ENCODE data around the gene LRRC32. TPM values are rescaled to one million over a fixed set of nuclear protein-coding genes. Genes with fewer than 3 reads are reported as not detected.

Gene LRRC32
- total RNA-seq, 1 experiment from 2014 or later, result not detected

- H3K36me3 ChIP-seq (ENCODE audit: low read depth, low read length), result no peaks in the 10 kb centered on the region
- CTCF ChIA-PET, result no interaction called here
- no TSS peak for BruUV-seq (replicated peaks)
Measured at GRCh38 chr11:76700177-76701100, 29.9 kb upstream of the LRRC32 start.

GRCh38 chr11:76699451-76700091, 29.0 kb upstream of the LRRC32 start:
- ATAC-seq (no peak), DNase-seq (no peak)
- Histone ChIP-seq H3K9me2 (replicated peaks; ENCODE audit: low read length) (no peaks in the 10 kb centered on the region), H3K79me2 (ENCODE audit: low read length) (no peaks in the 10 kb centered on the region), H3K9ac (ENCODE audit: low read length) (no peak overlapping the region), H3K36me3 (ENCODE audit: low read depth, low read length) (no peaks in the 10 kb centered on the region), H2AFZ (ENCODE audit: low read length) (no peak overlapping the region), H3K27ac (ENCODE audit: low read length) (no peak overlapping the region), H3K4me1 (ENCODE audit: insufficient read depth, low read length) (peaks cover 24% of the 10 kb centered on the region), H3F3A (ENCODE audit: low read length, unreplicated experiment) (no peaks in the 10 kb centered on the region), H3K4me2 (ENCODE audit: low read length) (no peak overlapping the region), H3K4me3 (ENCODE audit: low read length) (no peak overlapping the region), H4K20me1 (ENCODE audit: low read length) (no peaks in the 10 kb centered on the region), H3K9me3 (ENCODE audit: low read length) (no peaks in the 10 kb centered on the region), H3K27me3 (ENCODE audit: low read length) (no peaks in the 10 kb centered on the region)
- TF ChIP-seq EZH2phosphoT487 (IDR thresholded peaks at IDR 0.05; ENCODE audit: borderline replicate concordance, low read length) (no peak), EZH2 (IDR thresholded peaks at IDR 0.05; ENCODE audit: low read length, unreplicated experiment) (no peak), CTCF (conservative IDR thresholded peaks at IDR 0.05; ENCODE audit: low read depth, low read length) (no peak)
- BruUV-seq (replicated peaks), result no TSS peak
- CTCF ChIA-PET, result no interaction called here
- intact Hi-C loops (cut with micrococcal nuclease), result no loop called here
- POLR2A ChIA-PET (ENCODE audit: unreplicated experiment), result no interaction called here

More at GRCh38 chr11:76700177-76701100, 29.9 kb upstream of the LRRC32 start:
- no peak overlapping the region for H3K4me3 ChIP-seq (ENCODE audit: low read length)
- H3K9me2 ChIP-seq (replicated peaks; ENCODE audit: low read length), result no peaks in the 10 kb centered on the region
- no peaks in the 10 kb centered on the region for H3K9me3 ChIP-seq (ENCODE audit: low read length)
- no peak overlapping the region for H3K9ac ChIP-seq (ENCODE audit: low read length)
- no peaks in the 10 kb centered on the region for H4K20me1 ChIP-seq (ENCODE audit: low read length)
- H3F3A ChIP-seq (ENCODE audit: low read length, unreplicated experiment), result no peaks in the 10 kb centered on the region
- H3K27ac ChIP-seq (ENCODE audit: low read length), result no peak overlapping the region
- H3K4me1 ChIP-seq (ENCODE audit: insufficient read depth, low read length), result peaks cover 24% of the 10 kb centered on the region
- DNase-seq (peak; percentile 61), ATAC-seq (peak; percentile 59)
- POLR2A ChIA-PET (ENCODE audit: unreplicated experiment), result no interaction called here
- no peak for TF ChIP-seq CTCF (conservative IDR thresholded peaks at IDR 0.05; ENCODE audit: low read depth, low read length)
- TF ChIP-seq EZH2 (IDR thresholded peaks at IDR 0.05; ENCODE audit: low read length, unreplicated experiment), result no peak
- TF ChIP-seq EZH2phosphoT487 (IDR thresholded peaks at IDR 0.05; ENCODE audit: borderline replicate concordance, low read length), result no peak
- no peak overlapping the region for H3K4me2 ChIP-seq (ENCODE audit: low read length)
- intact Hi-C loops (cut with micrococcal nuclease), result no loop called here
- no peaks in the 10 kb centered on the region for H3K27me3 ChIP-seq (ENCODE audit: low read length)
- no peak overlapping the region for H2AFZ ChIP-seq (ENCODE audit: low read length)
- no peaks in the 10 kb centered on the region for H3K79me2 ChIP-seq (ENCODE audit: low read length)

Measured in PC-3 (cell line).